ENCODE measurements around the gene SLAMF1.

Gene SLAMF1

GRCh38 chr1:160667896-160668295, 21.1 kb upstream of the SLAMF1 start:
- H3K4me1 Mint-ChIP-seq = no peaks in the 10 kb centered on the region
- no peaks in the 10 kb centered on the region for H3K36me3 Mint-ChIP-seq (ENCODE audit: low read depth)
- H3K9me3 Mint-ChIP-seq = peaks cover 3% of the 10 kb centered on the region
- no peak for TF ChIP-seq CTCF (IDR thresholded peaks at IDR 0.05; ENCODE audit: unreplicated experiment in 3 of 3)
- no peak overlapping the region for H3K27ac Mint-ChIP-seq
- H3K27me3 Mint-ChIP-seq (ENCODE audit: low read depth) = peaks cover 9% of the 10 kb centered on the region
- no peak overlapping the region for H3K4me3 Mint-ChIP-seq

- peaks cover 6% of the 10 kb centered on the region for H3K27me3 Mint-ChIP-seq (ENCODE audit: low read depth)
- H3K4me1 Mint-ChIP-seq = no peaks in the 10 kb centered on the region
- no peak overlapping the region for H3K4me3 Mint-ChIP-seq
These were observed 19.2 kb upstream of the SLAMF1 start for GRCh38 chr1:160666079-160666442.

GRCh38 chr1:160665330-160666078, 18.7 kb upstream of the SLAMF1 start:
- no peak overlapping the region for H3K4me3 Mint-ChIP-seq
- no peaks in the 10 kb centered on the region for H3K4me1 Mint-ChIP-seq
- peaks cover under 1% of the 10 kb centered on the region for H3K27me3 Mint-ChIP-seq (ENCODE audit: low read depth)
- peak overlapping the region in 2 of 3 experiments; percentile 18 to 52 for H3K27ac Mint-ChIP-seq
- no peaks in the 10 kb centered on the region for H3K36me3 Mint-ChIP-seq (ENCODE audit: low read depth)
- H3K9me3 Mint-ChIP-seq = peaks cover 3% of the 10 kb centered on the region
- TF ChIP-seq CTCF (IDR thresholded peaks at IDR 0.05; ENCODE audit: unreplicated experiment in 3 of 3) = no peak

More at GRCh38 chr1:160666079-160666442, 19.2 kb upstream of the SLAMF1 start:
- Mint-ChIP-seq H3K9me3 (peaks cover 3% of the 10 kb centered on the region), H3K27ac (peak overlapping the region in 2 of 3 experiments; percentile 18 to 52), H3K36me3 (ENCODE audit: low read depth) (no peaks in the 10 kb centered on the region)
- no peak for TF ChIP-seq CTCF (IDR thresholded peaks at IDR 0.05; ENCODE audit: unreplicated experiment in 3 of 3)

- no peaks in the 10 kb centered on the region for H3K36me3 Mint-ChIP-seq (ENCODE audit: low read depth)
- H3K27ac Mint-ChIP-seq = no peak overlapping the region
These were observed 17.8 kb upstream of the SLAMF1 start for GRCh38 chr1:160664573-160665051.

GRCh38 chr1:160662910-160663309, 16.1 kb upstream of the SLAMF1 start:
- H3K9me3 Mint-ChIP-seq = peaks cover 3% of the 10 kb centered on the region
- no peak overlapping the region for H3K27ac Mint-ChIP-seq
- no peak overlapping the region for H3K4me3 Mint-ChIP-seq
- H3K27me3 Mint-ChIP-seq (ENCODE audit: low read depth) = no peaks in the 10 kb centered on the region
- no peaks in the 10 kb centered on the region for H3K4me1 Mint-ChIP-seq
- TF ChIP-seq CTCF (IDR thresholded peaks at IDR 0.05; ENCODE audit: unreplicated experiment in 3 of 3) = no peak
- H3K36me3 Mint-ChIP-seq (ENCODE audit: low read depth) = no peaks in the 10 kb centered on the region

More at GRCh38 chr1:160664573-160665051, 17.8 kb upstream of the SLAMF1 start:
- H3K27me3 Mint-ChIP-seq (ENCODE audit: low read depth) = no peaks in the 10 kb centered on the region
- no peak for TF ChIP-seq CTCF (IDR thresholded peaks at IDR 0.05; ENCODE audit: unreplicated experiment in 3 of 3)
- peaks cover 3% of the 10 kb centered on the region for H3K9me3 Mint-ChIP-seq
- no peak overlapping the region for H3K4me3 Mint-ChIP-seq
- H3K4me1 Mint-ChIP-seq = no peaks in the 10 kb centered on the region

- Mint-ChIP-seq H3K9me3 (no peaks in the 10 kb centered on the region), H3K27ac (no peak overlapping the region), H3K4me1 (no peaks in the 10 kb centered on the region), H3K27me3 (ENCODE audit: low read depth) (no peaks in the 10 kb centered on the region), H3K36me3 (ENCODE audit: low read depth) (no peaks in the 10 kb centered on the region), H3K4me3 (no peak overlapping the region)
- no peak for TF ChIP-seq CTCF (IDR thresholded peaks at IDR 0.05; ENCODE audit: unreplicated experiment in 3 of 3)
These were observed 12.7 kb upstream of the SLAMF1 start for GRCh38 chr1:160659566-160659965.

Data from nephron (organoid).